GM23338 (cell line): ENCODE data around the gene ETAA1. TPM values are rescaled to one million over a fixed set of nuclear protein-coding genes. Genes with fewer than 3 reads are reported as not detected.

ENCODE experiments used
- ATAC-seq: fragments of 200-7000 bp; cut with Tn5 transposase; 3 replicates; pipeline ENCODE4 v1.9.1; 2020
- DNase-seq: peaks from one replicate; pipeline ENCODE4 v3.0.0-alpha.2; 2015; ENCODE audit warnings: low spot score
- H2AFZ ChIP-seq: fragments of 200-600 bp; sonication (generic); 2 replicates; pipeline ENCODE4 v1.8.0; 2016; ENCODE audit warnings: antibody characterized with exemption, mild to moderate bottlenecking, moderate library complexity
- H3F3A ChIP-seq: fragments of 200-600 bp; sonication (generic); replicated peaks from 2 replicates; pipeline ENCODE4 v1.8.0; 2017; ENCODE audit warnings: antibody characterized with exemption, mixed run types, low read depth
- H3K27ac ChIP-seq: fragments of 200-600 bp; sonication (generic); 2 replicates; pipeline ENCODE4 v1.6.1; 2016; ENCODE audit warnings: low read depth
- H3K27me3 ChIP-seq: fragments of 200-600 bp; sonication (generic); 2 replicates; pipeline ENCODE4 v1.8.0; 2016; ENCODE audit warnings: mild to moderate bottlenecking, mixed run types, moderate library complexity; ENCODE audit not compliant: insufficient read depth
- H3K36me3 ChIP-seq: fragments of 200-600 bp; sonication (generic); 2 replicates; pipeline ENCODE4 v1.8.0; 2016; ENCODE audit warnings: mild to moderate bottlenecking; ENCODE audit not compliant: insufficient read depth
- H3K4me1 ChIP-seq: fragments of 200-600 bp; sonication (generic); 2 replicates; pipeline ENCODE4 v1.8.0; 2016; ENCODE audit warnings: mild to moderate bottlenecking, moderate library complexity; ENCODE audit not compliant: insufficient read depth
- H3K4me2 ChIP-seq: fragments of 200-600 bp; sonication (generic); 2 replicates; pipeline ENCODE4 v1.7.1; 2017; ENCODE audit warnings: mixed run types
- H3K4me3 ChIP-seq: fragments of 200-600 bp; sonication (generic); 2 replicates; pipeline ENCODE4 v1.6.1; 2016; ENCODE audit warnings: mixed run types
- H3K79me2 ChIP-seq: fragments of 200-600 bp; sonication (generic); replicated peaks from 2 replicates; pipeline ENCODE4 v1.8.0; 2017; ENCODE audit warnings: mild to moderate bottlenecking; ENCODE audit not compliant: insufficient read depth
- H3K9me2 ChIP-seq: fragments of 200-600 bp; sonication (generic); 2 replicates; pipeline ENCODE4 v1.8.0; 2017; ENCODE audit not compliant: insufficient read depth
- H4K20me1 ChIP-seq: fragments of 200-600 bp; sonication (generic); replicated peaks from 2 replicates; pipeline ENCODE4 v1.8.0; 2017; ENCODE audit warnings: mild to moderate bottlenecking; ENCODE audit not compliant: insufficient read depth
- H3K27ac Mint-ChIP-seq: 2 replicates; pipeline ENCODE4 v1.8.0; 2020; ENCODE audit warnings: inconsistent platforms, mild to moderate bottlenecking, moderate library complexity, mixed read lengths
- H3K27me3 Mint-ChIP-seq: 3 replicates; pipeline ENCODE4 v1.8.0; 2022; ENCODE audit warnings: low read depth, mild to moderate bottlenecking, moderate library complexity, mixed read lengths, inconsistent platforms; ENCODE audit not compliant: insufficient read depth, poor library complexity
- H3K36me3 Mint-ChIP-seq: 3 replicates; pipeline ENCODE4 v1.8.0; 2021; ENCODE audit warnings: low read depth, mild to moderate bottlenecking, inconsistent platforms, moderate library complexity, mixed read lengths
- H3K4me1 Mint-ChIP-seq: 3 replicates; pipeline ENCODE4 v1.8.0; 2020; ENCODE audit warnings: mild to moderate bottlenecking, inconsistent platforms, mixed read lengths
- H3K4me3 Mint-ChIP-seq: 3 replicates; pipeline ENCODE4 v1.8.0; 2021; ENCODE audit warnings: moderate library complexity, mild to moderate bottlenecking, inconsistent platforms, mixed read lengths
- H3K9me3 Mint-ChIP-seq: 3 replicates; pipeline ENCODE4 v1.8.0; 2020; ENCODE audit warnings: moderate library complexity, mild to moderate bottlenecking, inconsistent platforms, mixed read lengths
- CREB1 ChIP-seq: fragments of 250-450 bp; sonication (Bioruptor Pico); IDR thresholded peaks from 2 replicates; pipeline ENCODE4 v1.5.0; 2020; ENCODE audit warnings: low read depth, mild to moderate bottlenecking, moderate library complexity
- EZH2 ChIP-seq: fragments of 200-600 bp; sonication (generic); IDR thresholded peaks from one replicate; pipeline ENCODE4 v1.8.0; 2017; ENCODE audit warnings: antibody characterized with exemption, mild to moderate bottlenecking, low read depth; ENCODE audit not compliant: unreplicated experiment
- JUNB ChIP-seq: IDR thresholded peaks from one replicate; pipeline ENCODE4 v1.6.1; 2016; ENCODE audit warnings: antibody characterized with exemption; ENCODE audit not compliant: unreplicated experiment
- POLR2AphosphoS5 ChIP-seq: IDR thresholded peaks from 2 replicates; pipeline ENCODE4 v1.6.1; 2016; ENCODE audit warnings: antibody characterized with exemption, low read depth
- REST ChIP-seq: IDR thresholded peaks from one replicate; pipeline ENCODE4 v1.6.1; 2018; ENCODE audit warnings: antibody characterized with exemption; ENCODE audit not compliant: unreplicated experiment
- STAT1 ChIP-seq: IDR thresholded peaks from one replicate; pipeline ENCODE4 v1.6.1; 2016; ENCODE audit warnings: antibody characterized with exemption; ENCODE audit not compliant: unreplicated experiment
- ZNF114 ChIP-seq: fragments of 250-450 bp; sonication (Bioruptor Pico); IDR thresholded peaks from 2 replicates; pipeline ENCODE4 v1.5.0; 2020; ENCODE audit warnings: mild to moderate bottlenecking, moderate library complexity
- ZNF331 ChIP-seq: fragments of 250-450 bp; sonication (Bioruptor Pico); IDR thresholded peaks from 2 replicates; pipeline ENCODE4 v1.5.0; 2020; ENCODE audit warnings: low read depth, mild to moderate bottlenecking, moderate library complexity
- polyA plus RNA-seq: library from polyadenylated mRNA; unstranded; fragments of >200 nt; fragmentation: Nextera tagmentation; extraction: Ambion mirVana; gene quantifications from 2 replicates; pipeline ENCODE4 v1.2.1, GENCODE V29; 2016
- total RNA-seq: library from RNA; depleted of rRNA; stranded (reverse); fragments of >200 nt; shearing (Covaris generic); gene quantifications from 2 replicates; pipeline ENCODE4 v1.2.3, GENCODE V29; 2014
- TF ChIP-seq, protein P1 (sequence below): IDR thresholded peaks from 2 replicates; pipeline ENCODE4 v1.6.1; 2016; ENCODE audit warnings: antibody characterized with exemption

The ETAA1 gene
- total and polyA plus RNA-seq, 2 experiments from 2014 or later, result 22.2 to 45.5 TPM

- Histone ChIP-seq H4K20me1 (no peaks in the 10 kb centered on the region), H3K4me3 (no peak overlapping the region), H3F3A (no peaks in the 10 kb centered on the region), H3K4me2 (no peak overlapping the region), H3K36me3 (no peaks in the 10 kb centered on the region), H3K27ac (no peak overlapping the region), H3K27me3 (no peaks in the 10 kb centered on the region), H2AFZ (no peak overlapping the region), H3K4me1 (no peaks in the 10 kb centered on the region), H3K79me2 (no peaks in the 10 kb centered on the region), H3K9me2 (peaks cover 5% of the 10 kb centered on the region; the same call in 1 of the 2 replicates)
- no peaks in the 10 kb centered on the region for H3K27me3 Mint-ChIP-seq
- no peaks in the 10 kb centered on the region for H3K9me3 Mint-ChIP-seq
- DNase-seq (no peak), ATAC-seq (no peak)
- H3K4me3 Mint-ChIP-seq, result no peak overlapping the region
- TF ChIP-seq ZNF331 (CRISPR knock-in tag), result no peak
- no peak for TF ChIP-seq POLR2AphosphoS5
- no peak for TF ChIP-seq ZNF114 (CRISPR knock-in tag)
- TF ChIP-seq EZH2, result no peak
- no peak for TF ChIP-seq JUNB
- no peak for TF ChIP-seq REST
- TF ChIP-seq, protein P1, sequence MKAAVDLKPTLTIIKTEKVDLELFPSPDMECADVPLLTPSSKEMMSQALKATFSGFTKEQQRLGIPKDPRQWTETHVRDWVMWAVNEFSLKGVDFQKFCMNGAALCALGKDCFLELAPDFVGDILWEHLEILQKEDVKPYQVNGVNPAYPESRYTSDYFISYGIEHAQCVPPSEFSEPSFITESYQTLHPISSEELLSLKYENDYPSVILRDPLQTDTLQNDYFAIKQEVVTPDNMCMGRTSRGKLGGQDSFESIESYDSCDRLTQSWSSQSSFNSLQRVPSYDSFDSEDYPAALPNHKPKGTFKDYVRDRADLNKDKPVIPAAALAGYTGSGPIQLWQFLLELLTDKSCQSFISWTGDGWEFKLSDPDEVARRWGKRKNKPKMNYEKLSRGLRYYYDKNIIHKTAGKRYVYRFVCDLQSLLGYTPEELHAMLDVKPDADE, result no peak
- TF ChIP-seq CREB1 (CRISPR knock-in tag), result no peak
- H3K27ac Mint-ChIP-seq, result no peak overlapping the region
- peaks cover 8% of the 10 kb centered on the region; the same call in 2 of the 3 replicates for H3K4me1 Mint-ChIP-seq
- H3K36me3 Mint-ChIP-seq, result no peaks in the 10 kb centered on the region
Observed at GRCh38 chr2:67451086-67451832, 54.1 kb downstream of the ETAA1 start.

- no peak for ATAC-seq
- H3K4me2 ChIP-seq, result no peak overlapping the region
- H3K9me2 ChIP-seq, result peaks cover 5% of the 10 kb centered on the region; the same call in 1 of the 2 replicates
- no peaks in the 10 kb centered on the region for H3F3A ChIP-seq
- no peak overlapping the region for H2AFZ ChIP-seq
- no peaks in the 10 kb centered on the region for H3K4me1 ChIP-seq
- Mint-ChIP-seq H3K27ac (no peak overlapping the region), H3K4me1 (peaks cover 8% of the 10 kb centered on the region; the same call in 2 of the 3 replicates), H3K27me3 (no peaks in the 10 kb centered on the region), H3K9me3 (no peaks in the 10 kb centered on the region), H3K36me3 (no peaks in the 10 kb centered on the region), H3K4me3 (no peak overlapping the region)
- DNase-seq, result no peak
- no peak for TF ChIP-seq POLR2AphosphoS5
- no peak for TF ChIP-seq CREB1 (CRISPR knock-in tag)
- TF ChIP-seq ZNF114 (CRISPR knock-in tag), result no peak
- no peak for TF ChIP-seq STAT1
- TF ChIP-seq, protein P1, result no peak
- no peaks in the 10 kb centered on the region for H3K27me3 ChIP-seq
- H3K36me3 ChIP-seq, result no peaks in the 10 kb centered on the region
- no peak overlapping the region for H3K4me3 ChIP-seq
- H3K27ac ChIP-seq, result no peak overlapping the region
- H4K20me1 ChIP-seq, result no peaks in the 10 kb centered on the region
- H3K79me2 ChIP-seq, result no peaks in the 10 kb centered on the region
Observed at GRCh38 chr2:67453310-67453709, 56.2 kb downstream of the ETAA1 start.
